Stimulated activated CD4-positive, alpha-beta T cell treated with anti-CD3 and anti-CD28 coated beads, Interleukin-15, amount 100 ng/mL, for 24 hours (primary cell): ENCODE data around the gene ZBTB7C.

ENCODE experiments used
- DNase-seq: peaks from one replicate; pipeline ENCODE4 v3.0.0-alpha.2; 2020

ZBTB7C gene

DNA sequence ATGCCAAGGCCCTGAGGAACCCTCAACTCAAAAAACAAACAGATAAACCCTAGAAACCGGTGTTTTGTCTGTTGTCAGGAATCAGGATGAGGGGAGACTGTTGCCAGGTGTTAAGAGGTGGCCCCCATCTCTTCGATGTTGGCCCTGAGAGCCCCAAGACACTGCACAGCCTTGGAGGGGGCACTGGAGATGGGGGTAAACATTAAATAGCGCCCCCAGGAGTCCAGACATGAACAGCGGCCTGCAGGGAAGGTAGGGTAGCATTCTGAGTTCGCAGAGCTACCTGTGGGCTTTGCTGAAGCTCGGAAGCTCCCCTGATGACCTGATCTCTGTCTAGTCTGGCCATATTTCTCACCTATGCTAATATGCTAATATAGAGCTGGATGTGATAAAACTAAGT lies 381.1 kb downstream of the ZBTB7C start:
- no peak for DNase-seq

DNA sequence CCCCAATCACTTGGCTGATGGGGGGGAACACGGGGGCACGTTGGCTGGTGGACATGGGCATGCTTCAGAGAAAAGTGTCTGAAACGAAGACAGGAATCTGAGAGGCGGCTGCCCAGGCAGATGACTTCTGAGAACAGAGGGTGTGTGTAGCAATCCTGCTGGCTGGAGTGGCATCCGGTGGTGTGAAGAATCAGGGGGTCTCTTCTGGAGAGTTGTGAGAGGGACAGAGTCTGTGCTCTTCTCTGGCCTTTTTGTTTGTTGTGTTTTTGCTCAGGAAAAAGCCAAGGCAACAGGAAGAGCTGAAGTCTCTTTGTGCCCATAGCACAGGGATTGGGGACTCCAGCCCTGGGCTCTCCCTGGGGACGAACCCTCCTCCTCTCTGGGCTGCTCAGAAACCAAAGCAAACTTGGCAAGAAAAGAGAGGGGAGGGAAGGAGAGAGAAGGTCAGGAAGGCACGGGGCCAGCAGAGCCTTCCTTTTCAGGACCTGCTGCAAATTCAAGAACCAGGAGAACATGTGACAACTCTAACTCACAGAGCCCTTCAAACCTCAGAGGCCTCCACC lies 381.7 kb downstream of the ZBTB7C start:
- DNase-seq: no peak

DNA sequence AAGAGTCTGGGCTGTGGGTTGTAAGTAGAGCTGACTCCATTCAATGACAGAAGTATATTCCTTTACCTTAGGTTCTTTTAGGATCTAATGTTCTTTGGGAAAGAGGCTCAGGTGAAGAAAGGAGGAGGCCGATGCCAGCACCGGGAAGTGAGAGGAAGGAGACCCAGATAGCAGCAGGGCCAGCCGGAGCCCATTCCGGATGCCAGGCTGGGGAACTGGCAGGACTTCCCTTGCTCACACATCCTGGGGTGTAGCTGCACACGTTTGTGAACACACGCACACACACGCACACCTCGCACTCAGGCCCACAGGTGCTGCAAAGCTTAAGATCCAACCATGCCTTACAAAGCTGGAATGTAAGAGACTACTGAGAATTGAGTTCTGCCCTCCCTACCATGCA lies 383.0 kb downstream of the ZBTB7C start:
- DNase-seq: no peak

GRCh38 chr18:48024881-48025660 lies 384.1 kb downstream of the ZBTB7C start:
- no peak for DNase-seq

GRCh38 chr18:48024009-48024512 lies 385.1 kb downstream of the ZBTB7C start:
- no peak for DNase-seq

DNA sequence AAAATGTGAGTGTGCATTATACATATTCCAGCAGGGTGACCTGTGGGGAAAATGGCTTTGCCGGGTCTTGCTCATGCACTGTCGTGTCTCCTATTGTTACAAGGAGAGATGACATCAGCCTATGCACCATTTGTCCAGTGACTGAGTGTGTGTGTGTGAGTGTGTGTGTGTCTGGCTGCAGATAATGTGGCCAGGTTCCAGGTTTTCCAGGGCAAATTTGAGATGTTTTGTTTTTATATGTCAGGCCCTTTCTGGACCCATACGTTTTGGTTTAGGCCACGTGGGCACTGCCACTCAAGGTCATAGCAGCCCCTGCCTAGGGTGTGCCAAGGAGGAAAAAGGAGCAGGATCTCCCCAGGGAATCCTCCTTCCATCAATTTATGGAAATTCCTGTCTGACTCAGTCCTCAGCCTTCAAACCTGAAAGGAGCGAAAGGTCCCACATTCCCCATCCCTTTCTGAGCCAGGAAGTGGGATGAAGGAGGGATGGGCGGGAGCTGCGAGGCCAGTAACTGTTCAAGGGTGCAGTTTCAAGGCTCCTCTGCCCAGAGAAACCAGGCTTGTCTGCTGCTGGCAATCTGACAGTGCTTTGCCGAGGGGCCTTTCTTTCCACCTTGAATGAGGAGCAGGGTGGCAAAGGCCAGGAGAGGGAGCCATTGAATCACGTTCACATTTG lies 385.7 kb downstream of the ZBTB7C start:
- DNase-seq: peak; percentile 19

GRCh38 chr18:48022531-48023329 lies 386.5 kb downstream of the ZBTB7C start:
- no peak for DNase-seq

DNA sequence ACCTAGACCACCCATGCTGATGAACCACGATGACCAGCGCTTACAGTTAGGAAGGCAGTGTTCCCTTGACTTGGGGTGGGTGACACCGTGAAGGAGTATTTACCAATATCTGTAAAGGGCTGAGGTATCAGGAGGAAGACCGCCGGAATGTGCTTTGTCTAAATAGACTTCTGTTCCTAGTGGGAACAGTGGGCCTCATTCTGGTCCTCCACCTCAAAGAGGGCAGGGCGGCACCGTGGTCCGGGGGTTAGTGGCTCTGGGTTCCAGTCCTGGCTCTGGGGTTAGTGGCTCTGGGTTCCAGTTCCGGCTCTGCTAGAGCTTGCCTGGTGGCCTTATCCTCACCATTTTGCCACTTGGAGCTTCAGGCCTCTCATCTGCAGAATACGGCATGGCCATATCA lies 387.2 kb downstream of the ZBTB7C start:
- DNase-seq: no peak

DNA sequence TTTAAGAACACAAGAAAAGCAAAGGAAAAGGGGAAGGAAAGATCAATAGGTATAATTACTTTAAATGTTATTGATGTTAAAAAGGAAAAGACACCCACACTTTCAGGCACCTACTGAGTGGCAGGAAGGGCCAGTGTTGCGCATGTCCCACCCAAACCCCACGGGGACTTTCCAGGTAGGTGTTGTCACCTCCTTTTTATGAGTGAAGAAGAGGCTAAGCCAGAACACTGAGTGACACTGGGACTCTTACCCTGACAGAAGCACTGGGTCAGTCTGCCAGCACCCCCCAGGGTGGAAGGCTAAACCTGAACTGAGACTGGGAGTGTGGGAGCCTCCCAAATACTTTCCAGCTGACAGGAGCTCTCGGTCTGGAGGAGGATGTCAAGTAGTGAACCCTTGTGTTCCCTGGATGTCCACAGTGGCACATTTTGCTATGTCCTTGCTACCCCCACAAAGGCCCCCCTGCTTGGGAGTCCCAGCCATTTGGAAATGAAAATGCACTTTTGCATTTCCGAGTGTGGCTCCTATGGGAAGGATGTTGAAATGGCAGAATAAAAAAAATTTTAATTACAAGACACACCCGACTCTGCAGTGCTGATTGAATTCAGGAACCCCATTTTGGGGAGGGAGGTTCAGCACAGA lies 387.8 kb downstream of the ZBTB7C start:
- no peak for DNase-seq

DNA sequence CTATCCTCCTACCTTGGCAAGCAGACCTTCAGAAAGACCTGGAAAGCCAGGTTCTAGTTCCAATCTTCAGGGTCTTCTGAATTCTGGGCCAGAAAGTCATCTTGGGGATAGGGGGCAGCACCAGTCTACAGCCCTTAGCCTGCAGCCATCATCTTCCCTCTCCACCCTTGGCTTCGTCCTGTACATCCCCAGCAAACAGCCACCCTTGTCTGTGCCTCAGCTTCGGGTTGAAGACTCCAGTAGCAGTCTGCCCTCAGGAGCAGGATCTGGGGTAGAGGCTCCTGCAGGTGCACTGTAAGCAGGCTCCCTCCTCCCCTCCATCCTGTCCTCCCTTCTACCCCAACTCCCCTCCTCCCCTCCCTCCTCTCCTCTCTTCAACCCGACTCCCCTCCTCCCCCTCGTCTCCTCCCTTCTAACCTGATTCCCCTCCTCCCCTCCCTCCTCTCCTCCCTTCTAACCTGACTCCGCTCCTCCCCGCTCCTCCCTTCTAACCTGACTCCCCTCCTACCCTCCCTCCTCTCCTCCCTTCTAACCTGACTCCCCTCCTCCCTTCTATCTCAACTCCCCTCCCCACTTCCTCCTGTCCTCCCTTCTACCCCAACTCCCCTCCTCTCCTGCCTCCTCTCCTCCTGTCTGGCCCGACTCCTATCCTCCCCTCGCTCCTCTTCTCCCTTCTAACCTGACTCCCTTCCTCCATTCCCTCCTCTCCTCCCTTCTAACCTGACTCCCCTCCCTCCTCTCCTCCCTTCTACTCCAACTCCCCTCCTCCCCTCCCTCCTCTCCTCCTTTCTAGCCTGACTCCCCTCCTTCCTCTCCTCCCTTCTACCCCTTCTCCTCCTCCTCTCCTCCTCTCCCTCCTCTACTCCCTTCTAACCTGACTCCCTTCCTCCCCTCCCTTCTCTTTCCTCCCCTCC lies 388.6 kb downstream of the ZBTB7C start:
- no peak for DNase-seq

DNA sequence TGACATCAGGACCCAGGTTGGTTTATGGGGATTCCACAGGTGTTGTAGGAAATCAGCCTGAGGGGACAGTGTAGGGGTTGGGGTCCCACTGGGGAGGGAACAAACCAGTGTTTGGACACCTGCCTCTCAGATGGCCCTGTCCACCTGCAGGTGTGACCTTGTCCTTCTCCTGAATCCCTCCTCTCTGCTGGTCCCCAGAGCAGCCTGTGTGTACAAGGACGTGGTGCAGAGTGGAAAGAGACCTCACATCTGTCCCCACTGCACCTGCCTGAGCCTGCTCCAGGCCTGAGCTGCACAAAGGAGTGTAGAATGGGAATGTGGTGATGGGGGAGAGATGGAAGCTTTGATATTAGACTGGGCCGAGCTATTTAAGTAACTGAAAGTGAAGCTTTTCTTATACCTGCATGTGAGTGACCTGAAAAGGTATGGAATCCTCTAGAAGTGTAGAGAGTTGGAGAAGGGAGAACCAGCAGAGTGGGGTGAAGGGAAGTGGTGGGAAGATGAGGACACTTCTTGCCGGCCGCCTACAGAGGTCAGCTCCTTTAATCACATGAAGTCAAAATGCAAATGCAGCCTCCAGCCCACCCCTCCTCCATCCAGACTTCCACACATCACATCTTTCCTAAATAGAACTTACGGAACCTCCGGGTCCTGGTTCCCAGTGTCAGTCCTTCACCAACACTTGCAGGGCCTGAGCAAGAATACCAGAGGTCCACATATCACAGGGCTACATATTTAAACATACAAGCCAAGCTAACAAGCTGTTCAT lies 389.4 kb downstream of the ZBTB7C start:
- no peak for DNase-seq

DNA sequence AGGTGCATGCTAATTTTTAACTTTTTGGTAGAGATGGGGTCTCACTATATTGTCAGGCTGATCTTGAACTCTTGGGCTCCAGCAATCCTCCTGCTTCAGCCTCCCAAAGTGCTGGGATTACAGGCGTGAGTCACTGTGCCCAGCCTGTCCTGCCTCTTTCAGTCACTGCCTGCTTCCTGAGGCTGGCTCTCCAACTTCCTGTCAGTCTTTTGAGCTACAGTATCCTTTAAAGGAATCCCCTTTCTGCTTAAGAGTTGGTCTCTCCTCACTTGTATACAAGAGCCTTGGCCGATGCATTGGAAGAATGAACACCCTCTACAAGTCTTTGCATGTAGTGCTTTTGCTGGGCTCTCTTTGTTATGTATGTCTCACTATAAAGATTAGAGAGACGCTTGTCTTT lies 390.3 kb downstream of the ZBTB7C start:
- no peak for DNase-seq

DNA sequence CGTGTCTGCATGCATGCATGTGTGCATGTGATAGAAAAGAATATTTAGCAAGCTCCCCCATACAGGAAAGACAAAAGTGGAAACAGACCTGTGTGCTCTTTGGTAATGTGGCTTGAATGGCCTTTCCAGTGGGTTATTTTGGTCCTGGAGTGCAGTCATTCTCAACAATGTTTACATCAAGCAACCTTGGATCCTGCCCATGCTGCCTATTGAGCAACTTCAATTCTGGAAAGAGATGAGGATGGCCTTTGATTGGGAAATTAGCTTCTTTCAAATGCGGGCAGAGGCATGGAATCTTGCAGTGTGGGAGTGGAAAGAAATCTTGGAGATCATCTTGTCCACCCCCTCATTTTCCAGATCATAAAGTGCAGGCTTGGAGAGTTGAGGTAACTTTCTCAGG lies 391.5 kb downstream of the ZBTB7C start:
- no peak for DNase-seq

DNA sequence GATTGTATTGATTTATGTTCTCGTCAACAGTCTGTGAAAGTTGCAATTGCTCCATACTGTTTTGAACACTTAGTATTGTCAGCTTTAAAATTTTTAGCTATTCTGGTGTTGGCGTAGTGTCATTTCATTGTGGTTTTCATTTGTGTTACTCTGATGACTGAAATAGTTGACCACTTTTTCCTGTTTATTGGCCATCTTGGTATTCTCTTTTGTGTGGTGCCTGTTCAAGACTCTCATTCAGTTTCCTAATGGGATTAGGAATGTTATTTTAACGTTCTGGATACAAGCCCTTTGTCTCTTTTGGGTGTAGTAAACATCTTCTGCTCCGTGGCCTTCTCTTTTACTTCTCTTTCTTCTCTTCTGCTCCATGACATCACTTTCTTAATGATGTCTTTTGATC lies 396.0 kb downstream of the ZBTB7C start:
- DNase-seq: no peak

DNA sequence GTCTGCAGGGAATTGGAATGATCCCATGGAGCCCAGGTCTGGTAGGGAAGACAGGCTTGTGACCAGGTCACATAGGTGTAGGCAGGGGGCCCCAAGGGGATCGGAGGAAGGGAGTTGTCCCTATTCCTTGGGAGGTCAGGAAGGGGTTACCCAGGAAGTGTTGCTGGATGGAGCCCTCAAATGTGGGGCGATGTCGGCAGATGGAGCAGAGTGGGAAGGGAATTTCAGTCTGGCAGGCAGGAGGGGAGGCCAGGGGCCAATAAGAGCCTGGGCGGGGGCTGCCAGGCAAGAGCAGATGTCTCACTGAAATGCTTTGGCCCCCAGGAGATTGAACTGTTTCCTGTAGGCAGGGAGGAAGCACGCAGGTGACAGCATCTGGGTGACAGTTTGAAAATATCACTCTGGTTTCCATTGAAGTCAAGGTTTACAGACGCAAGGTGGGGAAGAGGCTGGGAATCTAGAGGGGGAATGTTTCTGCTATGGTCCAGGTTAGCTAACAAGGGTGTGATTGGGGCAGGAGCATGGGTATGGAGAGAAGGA lies 397.2 kb downstream of the ZBTB7C start:
- no peak for DNase-seq

DNA sequence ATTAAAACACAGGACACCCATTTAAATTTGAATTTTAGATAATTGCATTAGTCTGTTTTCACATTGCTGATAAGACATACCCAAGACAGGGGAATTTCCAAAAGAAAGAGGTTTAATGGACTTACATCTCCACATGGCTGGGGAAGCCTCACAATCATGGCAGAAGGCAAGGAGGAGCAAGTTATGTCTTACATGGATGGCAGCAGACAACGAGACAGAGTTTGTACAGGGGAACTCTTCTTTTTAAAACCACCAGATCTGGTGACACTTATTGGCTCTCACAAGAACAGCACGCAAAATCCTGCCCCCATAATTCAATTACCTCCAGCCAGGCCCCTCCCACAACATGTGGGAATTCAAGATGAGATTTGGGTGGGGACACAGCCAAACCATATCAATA lies 398.9 kb downstream of the ZBTB7C start:
- DNase-seq: no peak

- DNase-seq: no peak
Observed at GRCh38 chr18:48009116-48009745, 400.0 kb downstream of the ZBTB7C start.

- peak; percentile 63 for DNase-seq
Observed at GRCh38 chr18:48007955-48008701, 401.1 kb downstream of the ZBTB7C start.

- no peak for DNase-seq
Observed at GRCh38 chr18:48007381-48007780, 401.8 kb downstream of the ZBTB7C start.
